A549 (cell line): Measurements from ENCODE around the gene SSUH2. TPM values are rescaled to one million over a fixed set of nuclear protein-coding genes. Genes with fewer than 3 reads are reported as not detected.

Experiments
- ATAC-seq, 2 experiments: fragments of 200-7000 bp in 1 of 2; fragments of >200 bp in 1 of 2; cut with Nextera tagmentation in 1 of 2; cut with Tn5 transposase in 1 of 2; 3 replicates each; pipeline versions ENCODE4 v1.8.0 to v1.9.1; 2018 to 2020; ENCODE audit warnings: mild to moderate bottlenecking in 1 of 2, moderate library complexity in 1 of 2
- CTCF ChIA-PET: fragments of 300-600 bp; sonication (Branson Sonifier 250); formaldehyde crosslinking; extraction: SDS; loops from one replicate; lab custom pipeline; 2021; ENCODE audit warnings: antibody characterized with exemption, inconsistent platforms; lab: Yijun Ruan, JAX
- POLR2A ChIA-PET: fragments of 350-600 bp; formaldehyde crosslinking; extraction: SDS; loops from one replicate; lab custom pipeline; 2021; ENCODE audit warnings: antibody characterized with exemption, inconsistent platforms; lab: Yijun Ruan, JAX
- DNase-seq, 2 experiments: peaks; one replicate each; pipeline versions ENCODE4 v3.0.0 to v3.0.0-alpha.2; 2011 to 2016; ENCODE audit warnings: low read depth in 1 of 2, low spot score in 1 of 2
- FAIRE-seq: peaks from 2 replicates; lab custom pipeline; 2011; peaks lifted over from hg19 to GRCh38; lab: Jason Lieb, UNC
- H3K27ac ChIP-seq, 2 experiments: fragments of >200 bp; sonication (Bioruptor Twin); formaldehyde crosslinking; 3 replicates each; pipeline ENCODE4 v1.5.1; 2016 to 2017
- H3K4me1 ChIP-seq: fragments of >200 bp; sonication (Bioruptor Twin); formaldehyde crosslinking; 3 replicates; pipeline ENCODE4 v1.6.1; 2016
- H3K4me2 ChIP-seq: fragments of >200 bp; sonication (Bioruptor Twin); formaldehyde crosslinking; 3 replicates; pipeline ENCODE4 v1.6.1; 2016
- H3K4me3 ChIP-seq: fragments of >200 bp; sonication (Bioruptor Twin); formaldehyde crosslinking; 3 replicates; pipeline ENCODE4 v1.5.1; 2016
- H3K9me3 ChIP-seq: fragments of >200 bp; sonication (Bioruptor Twin); formaldehyde crosslinking; 3 replicates; pipeline ENCODE4 v1.6.1; 2016
- CEBPB ChIP-seq, 2 experiments: fragments of >200 bp in 1 of 2; sonication (Bioruptor Twin) in 1 of 2; formaldehyde crosslinking in 1 of 2; IDR thresholded peaks; 2 replicates each; pipeline ENCODE4 v1.6.1; 2012 to 2016
- CHD2 ChIP-seq: fragments of 150-350 bp; IDR thresholded peaks from 2 replicates; pipeline ENCODE4 v1.6.1; 2014; ENCODE audit warnings: low read length; ENCODE audit not compliant: partially characterized antibody
- CHD4 ChIP-seq: fragments of 200-600 bp; sonication (generic); IDR thresholded peaks from 2 replicates; pipeline ENCODE4 v1.6.1; 2016; ENCODE audit warnings: antibody characterized with exemption, mild to moderate bottlenecking, borderline replicate concordance
- FOSL2 ChIP-seq, 2 experiments: fragments of 450-650 bp in 1 of 2; fragments of >200 bp in 1 of 2; sonication (Bioruptor Twin) in 1 of 2; formaldehyde crosslinking; IDR thresholded peaks; 2 replicates each; pipeline versions ENCODE4 v1.5.0 to v1.6.1; 2016 to 2020; ENCODE audit warnings: mild to moderate bottlenecking in 1 of 2, moderate library complexity in 1 of 2
- FOXS1 ChIP-seq: fragments of 250-450 bp; sonication (Bioruptor Pico); IDR thresholded peaks from 2 replicates; pipeline ENCODE4 v1.5.0; 2020; ENCODE audit warnings: mild to moderate bottlenecking, moderate library complexity
- HEYL ChIP-seq: fragments of 250-450 bp; sonication (Bioruptor Pico); IDR thresholded peaks from 2 replicates; pipeline ENCODE4 v1.8.0; 2021; ENCODE audit warnings: mild to moderate bottlenecking, moderate library complexity
- HOXA7 ChIP-seq: fragments of 250-450 bp; sonication (Bioruptor Pico); IDR thresholded peaks from 2 replicates; pipeline ENCODE4 v1.5.0; 2020; ENCODE audit warnings: mild to moderate bottlenecking, moderate library complexity
- HOXB13 ChIP-seq: fragments of 250-450 bp; sonication (Bioruptor Pico); IDR thresholded peaks from 2 replicates; pipeline ENCODE4 v1.5.0; 2020; ENCODE audit warnings: low read depth, mild to moderate bottlenecking, moderate library complexity
- HOXB5 ChIP-seq: fragments of 250-450 bp; sonication (Bioruptor Pico); IDR thresholded peaks from 2 replicates; pipeline ENCODE4 v1.5.0; 2020; ENCODE audit warnings: mild to moderate bottlenecking, moderate library complexity
- JUNB ChIP-seq: fragments of >200 bp; sonication (Bioruptor Twin); formaldehyde crosslinking; IDR thresholded peaks from 2 replicates; pipeline ENCODE4 v1.6.1; 2016
- KDM1A ChIP-seq: fragments of 200-600 bp; sonication (generic); IDR thresholded peaks from 2 replicates; pipeline ENCODE4 v1.6.1; 2016; ENCODE audit warnings: low read depth, mild to moderate bottlenecking
- KDM5A ChIP-seq: fragments of 200-600 bp; sonication (generic); IDR thresholded peaks from 2 replicates; pipeline ENCODE4 v1.6.1; 2016; ENCODE audit warnings: antibody characterized with exemption, mild to moderate bottlenecking
- MAZ ChIP-seq: fragments of 150-350 bp; IDR thresholded peaks from 2 replicates; pipeline ENCODE4 v1.6.1; 2014; ENCODE audit warnings: antibody characterized with exemption, low read depth, low read length, borderline replicate concordance
- MYC ChIP-seq: IDR thresholded peaks from 2 replicates; pipeline ENCODE4 v1.6.1; 2012; ENCODE audit warnings: mild to moderate bottlenecking, inconsistent platforms, low read length, improper control_type of control experiment, borderline replicate concordance
- NPAS2 ChIP-seq: fragments of 250-450 bp; sonication (Bioruptor Pico); IDR thresholded peaks from 2 replicates; pipeline ENCODE4 v1.8.0; 2022; ENCODE audit warnings: mild to moderate bottlenecking, moderate library complexity, borderline replicate concordance
- NR3C1 ChIP-seq: fragments of >200 bp; sonication (Bioruptor Twin); formaldehyde crosslinking; IDR thresholded peaks from 3 replicates; pipeline ENCODE4 v1.6.1; 2017
- POLR2A ChIP-seq: IDR thresholded peaks from 2 replicates; pipeline ENCODE4 v1.6.1; 2012; ENCODE audit warnings: mild to moderate bottlenecking, low read length
- RAD21 ChIP-seq, 2 experiments: fragments of >200 bp in 1 of 2; sonication (Bioruptor Twin) in 1 of 2; formaldehyde crosslinking in 1 of 2; IDR thresholded peaks in 1 of 2; conservative IDR thresholded peaks in 1 of 2; 2 replicates in 1 of 2; 3 replicates in 1 of 2; pipeline ENCODE4 v1.6.1; 2012 to 2018; ENCODE audit warnings: inconsistent platforms in 1 of 2
- RCOR1 ChIP-seq: fragments of 150-350 bp; IDR thresholded peaks from 2 replicates; pipeline ENCODE4 v1.6.1; 2014; ENCODE audit warnings: antibody characterized with exemption, low read length, low read depth
- SMC3 ChIP-seq: fragments of >200 bp; sonication (Bioruptor Twin); formaldehyde crosslinking; IDR thresholded peaks from 3 replicates; pipeline ENCODE4 v1.6.1; 2018; ENCODE audit warnings: inconsistent platforms
- ZC3H11A ChIP-seq: fragments of 450-650 bp; IDR thresholded peaks from 2 replicates; pipeline ENCODE4 v1.6.1; 2014; ENCODE audit warnings: antibody characterized with exemption, mild to moderate bottlenecking
- ZSCAN20 ChIP-seq: fragments of 250-450 bp; sonication (Bioruptor Pico); IDR thresholded peaks from 2 replicates; pipeline ENCODE4 v1.8.0; 2022; ENCODE audit warnings: mild to moderate bottlenecking, moderate library complexity
- WGBS: methylation state at CpG from one replicate; pipeline ENCODE4 v1.1.6; 2017; ENCODE audit errors: missing lambda C conversion rate; 5-methylcytosine and 5-hydroxymethylcytosine counted together
- polyA plus RNA-seq, 4 experiments: library from polyadenylated mRNA; depleted of rRNA in 3 of 4; stranded (reverse); fragments of >200 nt; fragmentation: RNase III in 1 of 4; extraction: RNeasy Plus Mini Kit Qiagen cat#74134 plus additional on column Dnase treatment in 1 of 4; gene quantifications; 2 replicates in 3 of 4; 3 replicates in 1 of 4; pipeline ENCODE4 v1.2.3, GENCODE V29; 2011 to 2017
- TF ChIP-seq, protein P1 (sequence below): IDR thresholded peaks from 2 replicates; pipeline ENCODE4 v1.6.1; 2012
- TF ChIP-seq, protein P2 (sequence below): fragments of 250-450 bp; sonication (Bioruptor Pico); IDR thresholded peaks from 2 replicates; pipeline ENCODE4 v1.5.0; 2021; ENCODE audit warnings: mild to moderate bottlenecking, moderate library complexity, borderline replicate concordance
- TF ChIP-seq, protein P3 (sequence below): fragments of >200 bp; sonication (Bioruptor Twin); formaldehyde crosslinking; IDR thresholded peaks from 2 replicates; pipeline ENCODE4 v1.6.1; 2016
- TF ChIP-seq, protein P4 (sequence below): IDR thresholded peaks from 2 replicates; pipeline ENCODE4 v1.6.1; 2012
- TF ChIP-seq, protein P5 (sequence below): fragments of >200 bp; sonication (Bioruptor Twin); formaldehyde crosslinking; IDR thresholded peaks from 3 replicates; pipeline ENCODE4 v1.6.1; 2016

SSUH2 gene
- polyA plus RNA-seq, 2 of the 4 experiments (the other 2 are of a cell fraction): 0.56 to 0.59 TPM

DNA sequence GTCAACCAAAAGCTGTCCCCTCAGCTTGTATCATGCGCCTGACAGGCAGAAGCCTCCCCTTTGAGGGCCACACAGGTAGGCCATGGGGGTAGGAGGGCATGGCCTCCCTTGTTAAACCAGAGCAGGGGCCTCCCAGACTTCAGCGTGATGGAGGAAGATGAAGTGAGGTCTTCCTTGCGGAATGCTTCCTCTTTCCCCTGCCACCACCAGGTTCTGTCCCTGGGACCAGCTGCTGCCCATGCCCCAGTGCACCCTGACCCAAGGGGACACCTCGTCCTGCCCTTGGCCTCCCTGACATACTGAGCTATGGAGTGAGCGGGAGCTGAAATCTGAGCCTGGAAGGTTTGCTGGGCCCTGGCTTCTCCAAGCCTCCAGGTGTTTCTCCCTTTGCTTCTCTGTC is 26.7 kb downstream of the SSUH2 start:
- no peak for FAIRE-seq
- ChIA-PET POLR2A (no interaction called here), CTCF (interaction anchor here (5.3 kb wide), 1 partner anchor 175 kb away, joined by 56 read pairs; no protein-coding TSS in a partner anchor)
- TF ChIP-seq POLR2A (no peak), HOXB13 (CRISPR knock-in tag) (no peak), JUNB (no peak), MAZ (no peak), HOXA7 (CRISPR knock-in tag) (no peak), FOSL2 (IDR thresholded peaks at IDR 0.05) (no peak), FOSL2 (CRISPR knock-in tag; IDR thresholded peaks at IDR 0.05) (no peak), ZSCAN20 (CRISPR knock-in tag) (no peak), CHD2 (no peak), NPAS2 (CRISPR knock-in tag) (no peak), ZC3H11A (no peak), KDM1A (no peak), RAD21 (conservative IDR thresholded peaks at IDR 0.05 in 1 of 2, IDR thresholded peaks at IDR 0.05 in 1 of 2) (no peak), RCOR1 (no peak)
- TF ChIP-seq, protein P1, sequence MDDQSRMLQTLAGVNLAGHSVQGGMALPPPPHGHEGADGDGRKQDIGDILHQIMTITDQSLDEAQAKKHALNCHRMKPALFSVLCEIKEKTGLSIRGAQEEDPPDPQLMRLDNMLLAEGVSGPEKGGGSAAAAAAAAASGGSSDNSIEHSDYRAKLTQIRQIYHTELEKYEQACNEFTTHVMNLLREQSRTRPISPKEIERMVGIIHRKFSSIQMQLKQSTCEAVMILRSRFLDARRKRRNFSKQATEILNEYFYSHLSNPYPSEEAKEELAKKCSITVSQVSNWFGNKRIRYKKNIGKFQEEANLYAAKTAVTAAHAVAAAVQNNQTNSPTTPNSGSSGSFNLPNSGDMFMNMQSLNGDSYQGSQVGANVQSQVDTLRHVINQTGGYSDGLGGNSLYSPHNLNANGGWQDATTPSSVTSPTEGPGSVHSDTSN: no peak
- TF ChIP-seq, protein P2, sequence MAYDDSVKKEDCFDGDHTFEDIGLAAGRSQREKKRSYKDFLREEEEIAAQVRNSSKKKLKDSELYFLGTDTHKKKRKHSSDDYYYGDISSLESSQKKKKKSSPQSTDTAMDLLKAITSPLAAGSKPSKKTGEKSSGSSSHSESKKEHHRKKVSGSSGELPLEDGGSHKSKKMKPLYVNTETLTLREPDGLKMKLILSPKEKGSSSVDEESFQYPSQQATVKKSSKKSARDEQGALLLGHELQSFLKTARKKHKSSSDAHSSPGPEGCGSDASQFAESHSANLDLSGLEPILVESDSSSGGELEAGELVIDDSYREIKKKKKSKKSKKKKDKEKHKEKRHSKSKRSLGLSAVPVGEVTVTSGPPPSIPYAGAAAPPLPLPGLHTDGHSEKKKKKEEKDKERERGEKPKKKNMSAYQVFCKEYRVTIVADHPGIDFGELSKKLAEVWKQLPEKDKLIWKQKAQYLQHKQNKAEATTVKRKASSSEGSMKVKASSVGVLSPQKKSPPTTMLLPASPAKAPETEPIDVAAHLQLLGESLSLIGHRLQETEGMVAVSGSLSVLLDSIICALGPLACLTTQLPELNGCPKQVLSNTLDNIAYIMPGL (CRISPR knock-in tag): no peak
- no peak overlapping the region for H3K4me2 ChIP-seq
- no peak for DNase-seq
- ATAC-seq: no peak
- H3K9me3 ChIP-seq: no peaks in the 10 kb centered on the region; the same call in 2 of the 3 replicates
- H3K27ac ChIP-seq: no peak overlapping the region
- WGBS: 84% methylated on average over 5 of the region's 5 CpGs
- no peak overlapping the region for H3K4me3 ChIP-seq
- peaks cover 8% of the 10 kb centered on the region; the same call in 2 of the 3 replicates for H3K4me1 ChIP-seq

DNA sequence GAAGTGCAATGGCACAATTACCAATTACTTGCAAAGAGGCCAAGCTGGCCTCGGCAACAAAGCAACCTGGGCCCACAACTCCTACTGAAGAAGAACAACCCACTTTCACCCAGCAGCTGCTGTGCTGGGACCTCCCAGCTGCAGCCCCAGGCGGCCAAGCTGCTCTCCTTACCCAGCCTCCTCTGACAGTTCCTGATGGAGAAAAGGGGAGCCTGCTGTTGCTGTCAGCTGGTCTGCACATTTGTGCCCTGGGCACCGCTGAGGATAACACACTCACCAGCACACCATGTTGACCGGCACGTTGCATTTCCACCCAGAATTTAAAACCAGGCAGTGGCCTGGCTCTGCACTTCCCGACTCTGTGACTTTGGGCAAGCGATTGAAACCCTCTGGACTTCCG is 33.6 kb downstream of the SSUH2 start:
- ChIA-PET CTCF (interaction anchor here (1.0 to 4.8 kb wide), 4 partner anchors 10 to 309 kb away, joined by 3 to 29 read pairs (median 4); no protein-coding TSS in a partner anchor), POLR2A (no interaction called here)
- TF ChIP-seq KDM5A (no peak), ZC3H11A (no peak), HEYL (CRISPR knock-in tag) (no peak), CHD2 (no peak), RAD21 (conservative IDR thresholded peaks at IDR 0.05 in 1 of 2, IDR thresholded peaks at IDR 0.05 in 1 of 2) (no peak), FOXS1 (CRISPR knock-in tag) (no peak), HOXB5 (no peak), SMC3 (no peak), CEBPB (IDR thresholded peaks at IDR 0.05) (no peak), MYC (no peak), CHD4 (no peak), NR3C1 (no peak), RCOR1 (no peak)
- TF ChIP-seq, protein P3, sequence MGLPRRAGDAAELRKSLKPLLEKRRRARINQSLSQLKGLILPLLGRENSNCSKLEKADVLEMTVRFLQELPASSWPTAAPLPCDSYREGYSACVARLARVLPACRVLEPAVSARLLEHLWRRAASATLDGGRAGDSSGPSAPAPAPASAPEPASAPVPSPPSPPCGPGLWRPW: no peak
- TF ChIP-seq, protein P4, sequence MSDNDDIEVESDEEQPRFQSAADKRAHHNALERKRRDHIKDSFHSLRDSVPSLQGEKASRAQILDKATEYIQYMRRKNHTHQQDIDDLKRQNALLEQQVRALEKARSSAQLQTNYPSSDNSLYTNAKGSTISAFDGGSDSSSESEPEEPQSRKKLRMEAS: no peak
- TF ChIP-seq, protein P5, sequence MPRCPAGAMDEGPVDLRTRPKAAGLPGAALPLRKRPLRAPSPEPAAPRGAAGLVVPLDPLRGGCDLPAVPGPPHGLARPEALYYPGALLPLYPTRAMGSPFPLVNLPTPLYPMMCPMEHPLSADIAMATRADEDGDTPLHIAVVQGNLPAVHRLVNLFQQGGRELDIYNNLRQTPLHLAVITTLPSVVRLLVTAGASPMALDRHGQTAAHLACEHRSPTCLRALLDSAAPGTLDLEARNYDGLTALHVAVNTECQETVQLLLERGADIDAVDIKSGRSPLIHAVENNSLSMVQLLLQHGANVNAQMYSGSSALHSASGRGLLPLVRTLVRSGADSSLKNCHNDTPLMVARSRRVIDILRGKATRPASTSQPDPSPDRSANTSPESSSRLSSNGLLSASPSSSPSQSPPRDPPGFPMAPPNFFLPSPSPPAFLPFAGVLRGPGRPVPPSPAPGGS: no peak
- FAIRE-seq: no peak
- no peak overlapping the region for H3K4me2 ChIP-seq
- no peak for DNase-seq
- no peak for ATAC-seq
- H3K4me3 ChIP-seq: no peak overlapping the region
- no peak overlapping the region for H3K27ac ChIP-seq
- WGBS: 83% methylated on average over 8 of the region's 8 CpGs
- H3K4me1 ChIP-seq: no peaks in the 10 kb centered on the region
- no peaks in the 10 kb centered on the region for H3K9me3 ChIP-seq
